GM19035 (cell line): ENCODE measurements around the gene CACNB4.

Experiments
- ATAC-seq: cut with Tn5 transposase; IDR thresholded peaks from one replicate; pipeline ENCODE4 v1.9.1; 2021; ENCODE audit not compliant: unreplicated experiment

Gene CACNB4

GRCh38 chr2:151862700-151863099 lies 236.1 kb downstream of the CACNB4 start:
- peak; percentile 98 for ATAC-seq

- ATAC-seq: no peak
Observed at GRCh38 chr2:151861174-151861573, 237.7 kb downstream of the CACNB4 start.

- ATAC-seq: no peak
Observed at GRCh38 chr2:151860613-151861146, 238.2 kb downstream of the CACNB4 start.

- ATAC-seq: no peak
Observed at GRCh38 chr2:151860210-151860609, 238.6 kb downstream of the CACNB4 start.

- ATAC-seq: no peak
Observed at GRCh38 chr2:151857650-151858049, 241.2 kb downstream of the CACNB4 start.

- ATAC-seq: no peak
Observed at GRCh38 chr2:151855111-151855510, 243.7 kb downstream of the CACNB4 start.

GRCh38 chr2:151853070-151853758 lies 245.6 kb downstream of the CACNB4 start:
- ATAC-seq: no peak

GRCh38 chr2:151852260-151853069 lies 246.4 kb downstream of the CACNB4 start:
- ATAC-seq: peak; percentile 58

GRCh38 chr2:151851761-151852160 lies 247.1 kb downstream of the CACNB4 start:
- ATAC-seq: no peak

GRCh38 chr2:151849413-151850010 lies 249.3 kb downstream of the CACNB4 start:
- no peak for ATAC-seq

- peak; percentile 55 for ATAC-seq
Observed at GRCh38 chr2:151845884-151846283, 253.0 kb downstream of the CACNB4 start.

GRCh38 chr2:151845481-151845880 lies 253.4 kb downstream of the CACNB4 start:
- ATAC-seq: peak; percentile 3

- ATAC-seq: no peak
Observed at GRCh38 chr2:151844211-151844896, 254.5 kb downstream of the CACNB4 start.

- ATAC-seq: no peak
Observed at GRCh38 chr2:151843691-151844061, 255.2 kb downstream of the CACNB4 start.

- ATAC-seq: no peak
Observed at GRCh38 chr2:151842830-151843690, 255.8 kb downstream of the CACNB4 start.

- peak; percentile 1 for ATAC-seq
Observed at GRCh38 chr2:151841047-151841424, 257.8 kb downstream of the CACNB4 start.

- peak; percentile 99 for ATAC-seq
Observed at GRCh38 chr2:151840216-151841046, 258.4 kb downstream of the CACNB4 start.

GRCh38 chr2:151837926-151838325 lies 260.9 kb downstream of the CACNB4 start:
- no peak for ATAC-seq

GRCh38 chr2:151833984-151834383 lies 264.9 kb downstream of the CACNB4 start:
- ATAC-seq: no peak
